GM19397 (cell line): ENCODE results near the gene FNDC1.
"Not testable (repeated sequence)": the region's sequence is repeated elsewhere in the genome, so short reads cannot be mapped to it uniquely, and the experiment has no call there.

Experiments used
- ATAC-seq: cut with Tn5 transposase; IDR thresholded peaks from one replicate; pipeline ENCODE4 v1.9.1; 2021; ENCODE audit warnings: mild to moderate bottlenecking, moderate library complexity; ENCODE audit not compliant: unreplicated experiment

FNDC1 gene

DNA sequence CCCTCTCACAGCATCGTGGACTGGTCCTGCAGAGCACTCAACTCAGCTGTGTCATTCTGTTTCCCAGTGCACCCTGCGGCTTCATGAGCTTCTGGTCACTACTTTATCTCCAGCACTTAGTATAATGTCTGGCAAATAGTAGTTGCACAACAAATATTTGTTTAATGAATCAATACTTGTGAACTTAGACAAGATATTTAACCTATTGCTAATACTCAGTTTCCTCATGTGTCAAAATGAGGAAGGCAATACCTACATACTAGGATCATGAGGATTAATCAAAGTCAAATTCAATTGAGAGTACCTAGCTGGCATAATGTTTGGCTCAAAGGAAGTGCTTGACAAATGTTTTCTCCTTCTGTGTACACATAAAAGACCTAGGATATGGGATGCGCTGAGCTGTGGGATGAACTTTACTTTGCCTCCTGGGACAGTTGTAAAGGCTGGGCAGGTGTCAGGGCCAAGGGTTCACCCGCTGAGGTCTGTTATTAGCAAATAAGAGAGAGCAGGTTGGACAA, 86.3 kb downstream of the FNDC1 start:
- no peak for ATAC-seq

- no peak for ATAC-seq
These were observed 86.9 kb downstream of the FNDC1 start for GRCh38 chr6:159256128-159256527.

DNA sequence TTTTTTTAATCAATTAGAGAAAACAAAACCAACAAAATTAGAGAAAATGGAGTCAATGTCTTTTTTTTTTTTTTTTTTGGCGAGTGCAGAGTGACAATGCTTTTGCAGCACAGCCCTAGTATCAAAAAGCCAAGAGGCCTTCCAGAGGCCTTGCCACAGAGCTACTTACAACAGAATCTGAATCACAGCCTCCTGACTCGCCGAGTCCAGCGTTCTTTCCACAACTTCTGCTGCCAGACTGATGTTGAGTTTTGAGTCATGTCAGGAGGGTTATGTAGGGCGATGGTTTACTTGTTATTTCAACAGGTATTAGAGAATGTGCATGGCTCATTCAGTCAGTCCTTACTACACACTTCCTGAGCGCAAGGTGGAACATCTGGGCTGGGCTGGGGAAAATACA, 88.6 kb downstream of the FNDC1 start:
- no peak for ATAC-seq

- ATAC-seq: no peak
These were observed 90.4 kb downstream of the FNDC1 start for GRCh38 chr6:159259441-159260125.

DNA sequence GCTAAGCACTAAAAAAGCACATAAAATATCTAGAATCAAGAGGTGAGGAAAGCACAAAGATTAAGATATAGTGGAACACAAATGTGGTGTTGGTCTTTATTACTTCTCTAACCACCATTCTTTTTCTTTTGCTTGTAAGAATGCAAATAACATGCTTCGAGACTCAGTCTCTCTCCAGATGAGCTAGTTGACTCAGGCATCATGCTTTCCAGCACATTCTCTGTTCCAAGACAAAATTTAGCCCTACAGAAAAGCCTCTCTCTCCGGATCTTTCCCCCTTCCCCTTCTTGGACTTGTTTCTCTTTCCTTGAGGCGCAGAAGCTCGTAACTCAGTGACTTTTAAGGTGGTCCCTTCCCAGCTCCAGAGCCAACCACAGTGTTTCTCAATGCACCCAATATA, 91.0 kb downstream of the FNDC1 start:
- no peak for ATAC-seq

- ATAC-seq: no peak
These were observed 92.8 kb downstream of the FNDC1 start for GRCh38 chr6:159261995-159262394.

- ATAC-seq: no peak
These were observed 93.4 kb downstream of the FNDC1 start for GRCh38 chr6:159262586-159262985.

- ATAC-seq: no peak
These were observed 98.0 kb downstream of the FNDC1 start for GRCh38 chr6:159267165-159267564.

DNA sequence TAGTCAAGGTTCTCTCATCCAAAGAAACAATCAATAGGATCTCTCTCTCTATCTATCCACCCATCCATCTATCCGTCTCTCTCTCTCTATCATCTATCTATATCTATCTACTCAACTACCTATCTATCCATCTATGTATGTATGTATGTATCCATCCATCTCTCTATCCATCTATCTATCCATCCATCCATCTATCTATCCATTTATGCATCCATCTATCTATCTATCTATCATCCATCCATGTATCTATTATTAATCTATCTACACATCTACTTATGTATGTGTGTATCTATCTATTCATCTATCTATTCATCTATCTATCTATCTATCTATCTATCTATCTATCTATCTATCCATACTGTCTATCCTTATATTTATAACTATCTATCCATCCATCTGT, 99.3 kb downstream of the FNDC1 start:
- ATAC-seq: no peak

DNA sequence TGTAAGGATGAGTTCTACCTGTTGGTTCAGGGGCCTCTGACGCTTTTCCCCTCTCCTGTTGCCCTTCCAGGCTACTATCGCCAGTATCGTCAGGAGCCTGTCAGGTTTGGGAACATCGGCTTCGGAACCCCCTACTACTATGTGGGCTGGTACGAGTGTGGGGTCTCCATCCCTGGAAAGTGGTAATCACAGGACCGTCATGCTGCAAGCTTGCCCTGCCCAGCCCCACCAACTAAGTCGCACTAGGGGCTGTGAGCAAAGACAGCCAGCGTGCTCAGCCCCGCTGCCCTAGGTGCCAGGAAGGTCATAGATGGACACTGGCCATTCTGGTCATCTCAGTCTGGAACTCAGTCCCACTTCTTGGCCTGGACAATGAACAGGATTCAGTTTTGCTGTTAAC, 102.1 kb downstream of the FNDC1 start:
- ATAC-seq: no peak

DNA sequence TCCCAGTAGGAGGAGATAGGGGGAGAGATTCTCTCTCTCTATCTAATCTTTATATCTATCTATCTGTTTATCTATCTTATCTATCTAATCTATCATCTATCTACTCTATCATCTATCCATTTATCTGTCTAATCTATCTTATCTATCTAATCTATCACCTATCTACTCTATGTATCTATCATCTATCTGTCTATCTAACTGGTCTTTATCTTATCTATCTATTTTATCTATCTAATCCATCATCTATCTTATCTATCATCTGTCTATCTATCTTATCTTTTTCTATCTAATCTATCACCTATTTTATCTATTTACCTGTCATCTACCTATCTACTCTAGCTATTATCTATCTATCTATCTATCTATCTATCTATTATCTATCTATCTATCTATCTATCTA, 109.4 kb downstream of the FNDC1 start:
- ATAC-seq: no peak

- no peak for ATAC-seq
These were observed 110.6 kb downstream of the FNDC1 start for GRCh38 chr6:159279790-159280277.

DNA sequence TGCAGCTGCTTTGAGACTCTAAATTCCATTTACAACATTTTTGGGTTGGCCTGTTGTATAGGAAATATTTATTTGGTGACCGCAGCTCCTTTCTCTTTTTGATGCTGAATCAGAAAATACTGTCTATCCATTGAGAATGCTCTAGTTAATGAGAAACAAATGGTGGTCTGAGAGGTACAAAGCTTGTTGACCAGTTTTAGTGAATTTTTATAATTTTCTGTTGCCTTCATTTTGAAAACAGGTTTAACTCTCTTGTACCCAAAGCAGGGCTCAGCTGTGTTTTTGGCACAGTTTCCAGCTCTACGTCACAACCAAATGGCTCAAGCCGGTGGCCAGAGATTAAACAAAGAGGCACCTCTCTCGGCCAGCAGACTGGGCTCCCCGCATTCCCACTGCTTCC, 113.2 kb downstream of the FNDC1 start:
- no peak for ATAC-seq

DNA sequence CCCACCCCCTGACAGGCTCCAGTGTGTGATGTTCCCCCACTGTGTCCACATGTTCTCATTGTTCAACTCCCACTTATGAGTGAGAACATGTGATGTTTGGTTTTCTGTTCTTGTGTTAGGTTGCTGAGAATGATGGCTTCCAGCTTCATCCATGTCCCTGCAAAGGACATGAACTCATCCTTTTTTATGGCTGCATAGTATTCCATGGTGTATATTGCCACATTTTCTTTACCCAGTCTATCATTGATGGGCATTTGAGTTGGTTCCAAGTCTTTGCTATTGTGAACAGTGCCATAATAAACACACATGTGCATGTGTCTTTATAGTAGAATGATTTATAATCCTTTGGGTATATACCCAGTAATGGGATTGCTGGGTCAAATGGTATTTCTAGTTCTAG, 115.5 kb downstream of the FNDC1 start:
- ATAC-seq: not testable (repeated sequence)

DNA sequence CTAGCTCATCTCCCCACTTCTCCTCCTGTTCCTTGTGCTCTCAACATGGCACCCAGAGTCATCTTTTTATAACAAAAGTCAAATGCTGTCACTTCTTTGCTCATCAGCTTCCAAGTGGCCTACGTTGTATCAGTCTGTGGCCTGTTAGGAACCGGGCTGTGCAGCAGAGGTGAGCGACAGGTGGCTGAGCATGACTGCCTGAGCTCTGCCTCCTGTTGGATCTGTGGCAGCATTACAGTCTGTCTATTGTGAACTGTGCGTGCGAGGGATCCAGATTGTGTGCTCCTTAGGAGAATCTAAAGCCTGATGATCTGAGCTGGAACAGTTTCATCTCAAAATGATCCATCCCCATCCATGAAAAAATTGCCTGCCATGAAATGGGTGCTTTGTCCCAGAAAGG, 129.6 kb downstream of the FNDC1 start:
- no peak for ATAC-seq

GRCh38 chr6:159299566-159299965, 130.4 kb downstream of the FNDC1 start:
- no peak for ATAC-seq

DNA sequence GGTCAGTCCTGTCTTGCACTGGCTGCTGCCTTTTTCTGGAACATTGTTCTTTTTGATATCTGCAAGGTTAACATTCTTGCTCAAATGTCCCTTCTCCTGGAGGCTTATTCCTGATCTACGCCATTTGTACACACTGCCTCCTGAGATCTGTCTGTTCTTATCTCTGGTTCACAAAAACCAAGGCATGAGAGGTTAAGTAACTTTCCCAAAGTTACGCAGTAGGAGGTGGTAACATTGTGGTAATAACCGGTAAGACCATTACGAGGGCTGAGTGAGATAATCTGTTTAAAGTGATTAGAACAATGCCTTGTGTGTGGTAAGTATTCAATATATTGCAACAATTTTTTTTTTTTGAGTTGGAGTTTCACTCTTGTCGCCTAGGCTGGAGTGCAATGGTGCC, 132.1 kb downstream of the FNDC1 start:
- ATAC-seq: no peak

DNA sequence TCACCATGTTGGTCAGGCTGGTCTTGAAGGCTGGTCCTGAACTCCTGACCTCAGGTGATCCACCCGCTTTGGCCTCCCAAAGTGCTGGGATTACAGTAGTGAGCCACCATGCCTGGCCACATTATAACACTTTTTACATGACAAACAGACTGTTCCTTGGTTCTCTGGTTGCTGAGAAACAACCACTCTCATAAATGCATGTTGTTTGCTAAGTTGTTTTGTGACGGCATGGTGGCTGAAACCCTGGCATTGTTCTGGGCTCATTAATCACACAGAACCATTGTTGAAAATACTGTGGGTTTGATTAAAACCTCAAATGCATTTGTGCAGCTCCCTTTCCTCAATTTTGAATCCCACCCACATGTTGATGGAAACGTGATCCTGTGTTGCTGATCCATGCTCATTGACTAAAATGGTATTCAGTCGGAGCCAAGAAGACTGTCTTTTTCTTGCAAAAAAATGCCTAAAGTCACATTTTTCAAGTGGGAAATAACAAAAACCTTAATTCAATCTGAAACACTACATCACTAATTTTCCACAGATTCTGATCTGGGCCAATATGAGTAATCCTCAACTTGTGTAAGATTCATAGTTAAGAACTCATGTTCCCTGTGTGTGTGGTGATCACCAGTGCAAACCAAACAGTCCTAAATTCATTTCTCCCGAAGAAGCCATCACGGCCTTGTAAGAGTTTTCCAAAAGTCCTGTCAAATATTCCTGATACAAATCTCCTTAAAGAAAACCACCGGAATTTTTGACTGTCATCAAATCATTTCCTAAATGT, 132.8 kb downstream of the FNDC1 start:
- no peak for ATAC-seq

- ATAC-seq: no peak
These were observed 133.4 kb downstream of the FNDC1 start for GRCh38 chr6:159302594-159302992.

GRCh38 chr6:159303159-159303558, 134.0 kb downstream of the FNDC1 start:
- ATAC-seq: no peak

GRCh38 chr6:159303784-159304183, 134.6 kb downstream of the FNDC1 start:
- no peak for ATAC-seq

- ATAC-seq: no peak
These were observed 135.4 kb downstream of the FNDC1 start for GRCh38 chr6:159304641-159305040.
